CD4-positive, alpha-beta T cell treated with Interleukin-12 subunit alpha and Interleukin-12 subunit beta, for 1 hour (primary cell): Measurements from ENCODE around the gene RASAL3.

Experiments
- DNase-seq: peaks from one replicate; pipeline ENCODE4 v3.0.0-alpha.2; 2020

RASAL3 gene

GRCh38 chr19:15471639-15472101 lies 7.3 kb upstream of the RASAL3 start:
- DNase-seq: no peak

- peak; percentile 39 for DNase-seq
Measured at GRCh38 chr19:15469513-15470297, 5.4 kb upstream of the RASAL3 start.

DNA sequence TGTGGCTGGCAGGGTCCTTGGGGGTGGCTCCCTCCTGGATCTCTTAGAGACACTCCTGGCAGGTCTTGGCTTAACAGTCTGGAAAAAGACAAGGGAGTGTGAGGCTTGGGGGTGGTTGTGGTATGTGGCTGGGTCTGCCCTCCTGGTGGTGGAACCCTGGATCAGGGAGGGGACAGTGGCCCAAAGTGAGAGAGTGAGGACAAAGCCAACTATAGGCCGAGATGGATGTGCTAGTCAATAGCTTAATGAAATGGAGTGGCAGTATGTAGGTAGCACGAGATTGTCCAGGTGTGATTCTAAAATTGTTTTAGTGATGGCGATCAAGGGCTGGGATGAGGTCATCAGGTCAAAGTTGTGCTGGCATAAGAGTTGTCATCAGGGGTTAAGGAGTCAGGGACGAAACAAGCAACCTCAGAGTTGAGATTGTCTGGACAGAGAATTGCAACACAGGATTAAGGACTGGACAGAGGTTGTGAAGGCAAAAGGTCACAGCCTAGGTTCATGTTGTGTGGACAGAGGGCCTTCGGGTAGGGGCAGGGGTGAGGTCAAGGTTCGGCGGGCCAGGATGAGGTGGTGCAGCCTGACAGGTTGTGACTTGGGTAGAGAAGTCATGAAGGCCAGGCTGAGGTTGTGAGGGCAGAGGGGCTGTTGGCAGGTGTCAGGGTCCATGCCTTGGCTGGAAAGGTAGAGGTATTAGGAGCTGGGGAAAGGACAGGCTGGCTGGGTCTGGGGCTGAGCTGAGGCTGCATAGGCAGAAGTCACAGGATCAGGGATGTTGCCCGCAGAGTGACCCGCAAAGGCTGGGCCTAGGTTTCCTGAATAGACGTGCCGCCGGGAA lies 4.5 kb upstream of the RASAL3 start:
- DNase-seq: no peak

DNA sequence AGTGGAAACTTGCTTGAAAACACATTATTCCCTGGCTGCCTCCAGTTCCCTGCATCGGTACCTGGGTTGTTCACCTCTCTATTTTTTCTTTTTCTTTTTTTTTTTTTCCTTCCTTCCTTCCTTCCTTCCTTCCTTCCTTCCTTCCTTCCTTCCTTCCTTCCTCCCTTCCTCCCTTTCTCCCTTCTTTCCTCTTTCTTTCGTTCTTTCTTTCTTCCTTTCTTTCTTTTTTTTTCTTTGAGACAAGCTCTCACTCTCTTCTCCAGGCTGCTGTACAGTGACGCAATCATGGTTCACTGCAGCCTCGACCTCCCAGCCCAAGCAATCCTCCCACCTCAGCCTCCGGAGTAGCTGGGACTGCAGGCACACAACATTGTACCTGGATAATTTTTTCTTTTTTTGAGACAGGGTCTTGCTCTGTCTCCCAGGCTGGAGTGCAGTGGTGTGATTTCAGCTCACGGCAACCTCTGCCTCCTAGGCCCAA lies 3.4 kb upstream of the RASAL3 start:
- DNase-seq: no peak

DNA sequence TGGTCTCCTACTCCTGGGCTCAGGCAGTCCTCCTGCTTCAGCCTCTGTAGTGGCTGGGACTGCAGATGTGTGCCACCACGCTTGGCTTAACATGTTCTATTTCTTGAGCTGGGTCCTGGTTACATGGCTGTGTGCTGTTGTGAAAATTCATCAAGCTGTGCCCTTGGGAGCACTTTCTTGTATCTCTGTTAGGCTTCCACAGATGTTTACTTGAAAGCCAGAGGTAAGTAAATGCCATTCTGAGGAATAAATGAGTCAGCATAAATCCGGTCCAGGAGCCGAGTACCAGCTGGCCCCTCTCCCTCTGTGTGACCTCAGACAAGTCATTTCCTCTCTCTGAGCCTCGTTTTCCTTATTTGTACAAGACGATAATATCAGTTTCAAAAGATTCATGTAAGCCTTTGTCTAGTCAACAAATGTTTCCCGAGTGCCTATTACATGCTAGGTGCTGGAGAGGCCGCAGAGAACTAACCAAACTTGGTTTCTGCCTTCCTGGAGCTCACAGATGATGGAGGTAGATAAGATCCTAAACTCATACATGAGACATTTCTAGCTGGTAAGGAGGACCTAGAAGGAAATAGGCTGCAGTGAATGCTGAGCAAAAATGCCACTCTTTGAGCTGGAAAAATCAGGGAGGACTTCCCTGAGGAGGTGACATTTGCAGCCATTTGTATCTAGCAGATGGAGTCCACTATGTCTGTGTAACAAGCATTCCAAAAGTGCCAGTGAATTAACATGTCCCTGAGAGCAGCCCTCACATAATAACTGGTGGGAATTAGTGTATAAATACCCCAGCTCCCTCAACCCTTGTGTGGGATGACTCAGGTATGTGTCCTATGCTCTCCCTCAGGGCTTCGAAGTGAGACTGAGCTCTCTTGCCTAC lies 2.7 kb upstream of the RASAL3 start:
- DNase-seq: peak; percentile 75

DNA sequence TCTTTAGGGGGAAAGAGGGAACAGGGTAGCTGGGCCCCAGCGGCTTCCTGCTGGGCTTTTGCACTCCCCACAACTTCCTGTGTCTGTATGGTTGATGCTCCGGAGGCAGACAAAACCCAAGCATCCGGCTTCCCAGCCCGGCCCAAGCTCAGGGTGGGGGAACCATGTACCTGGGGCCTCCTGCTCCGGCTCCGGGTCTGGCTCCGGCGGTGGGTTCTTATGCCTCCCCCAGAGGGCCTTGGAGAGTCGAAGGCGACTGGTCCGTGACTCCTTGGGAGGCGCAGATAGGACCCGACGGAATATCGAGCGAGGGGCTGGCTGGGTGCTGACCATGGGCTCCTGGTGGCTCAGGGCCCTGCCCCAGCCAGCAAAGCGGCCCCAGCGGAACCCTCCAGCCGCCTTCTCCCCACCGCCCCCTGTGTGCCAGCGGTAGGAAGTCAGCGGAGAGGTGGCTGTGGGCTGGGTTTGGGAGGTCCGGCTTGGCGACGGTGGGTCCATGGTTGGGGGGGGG lies 428 bp downstream of the RASAL3 start:
- DNase-seq: peak; percentile 86

- DNase-seq: no peak
Measured at GRCh38 chr19:15461694-15462093, 2.6 kb downstream of the RASAL3 start.

- DNase-seq: no peak
Measured at GRCh38 chr19:15457701-15458484, 6.5 kb downstream of the RASAL3 start.

GRCh38 chr19:15456871-15457700 lies 7.3 kb downstream of the RASAL3 start:
- peak; percentile 11 for DNase-seq

- DNase-seq: no peak
Measured at GRCh38 chr19:15456441-15456840, 7.9 kb downstream of the RASAL3 start.

DNA sequence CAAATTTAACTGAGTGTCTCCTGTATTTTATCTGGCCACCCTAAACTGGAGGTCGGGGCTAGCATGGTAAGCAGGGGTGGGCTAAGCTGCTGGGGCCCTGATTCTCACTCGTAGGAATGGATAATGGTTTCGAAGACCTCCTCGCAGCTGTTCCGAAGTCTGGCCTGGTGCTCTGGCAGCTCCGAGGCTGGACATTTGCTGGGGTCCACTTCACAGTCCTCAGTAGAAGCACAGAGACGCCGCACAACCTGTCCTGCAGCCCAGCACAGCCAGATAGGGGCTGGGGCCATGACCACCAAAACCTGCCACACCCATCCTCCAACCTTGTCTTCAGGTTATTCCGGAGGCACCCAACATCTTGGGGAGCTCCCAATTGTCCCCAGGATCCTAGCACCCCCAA lies 8.3 kb downstream of the RASAL3 start:
- DNase-seq: no peak

GRCh38 chr19:15453906-15454860 lies 10.2 kb downstream of the RASAL3 start:
- DNase-seq: no peak

DNA sequence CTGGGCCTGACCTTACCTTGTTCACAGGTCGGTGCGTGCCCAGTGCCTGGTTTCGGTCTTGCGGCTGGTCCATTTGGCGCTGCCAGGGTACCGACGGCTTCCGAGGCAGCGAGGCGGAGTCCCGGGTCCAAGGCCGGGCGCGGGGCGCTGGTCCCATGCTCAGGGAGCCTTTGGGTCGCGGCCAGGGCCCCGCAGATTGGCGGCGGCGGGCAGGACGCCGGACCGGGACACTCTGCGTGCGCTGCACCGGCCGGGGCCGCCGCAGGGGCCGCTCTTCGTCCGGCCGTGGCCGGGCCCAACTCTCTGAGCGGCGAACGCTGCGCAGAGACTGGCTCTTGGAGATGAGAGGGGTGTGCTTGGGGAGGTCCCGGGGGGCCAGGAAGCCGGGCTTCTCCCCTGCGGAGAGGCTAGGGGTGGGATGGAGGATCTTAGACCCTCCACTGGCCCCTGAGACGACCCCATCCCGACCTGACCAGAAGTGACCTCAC lies 11.2 kb downstream of the RASAL3 start:
- DNase-seq: no peak

DNA sequence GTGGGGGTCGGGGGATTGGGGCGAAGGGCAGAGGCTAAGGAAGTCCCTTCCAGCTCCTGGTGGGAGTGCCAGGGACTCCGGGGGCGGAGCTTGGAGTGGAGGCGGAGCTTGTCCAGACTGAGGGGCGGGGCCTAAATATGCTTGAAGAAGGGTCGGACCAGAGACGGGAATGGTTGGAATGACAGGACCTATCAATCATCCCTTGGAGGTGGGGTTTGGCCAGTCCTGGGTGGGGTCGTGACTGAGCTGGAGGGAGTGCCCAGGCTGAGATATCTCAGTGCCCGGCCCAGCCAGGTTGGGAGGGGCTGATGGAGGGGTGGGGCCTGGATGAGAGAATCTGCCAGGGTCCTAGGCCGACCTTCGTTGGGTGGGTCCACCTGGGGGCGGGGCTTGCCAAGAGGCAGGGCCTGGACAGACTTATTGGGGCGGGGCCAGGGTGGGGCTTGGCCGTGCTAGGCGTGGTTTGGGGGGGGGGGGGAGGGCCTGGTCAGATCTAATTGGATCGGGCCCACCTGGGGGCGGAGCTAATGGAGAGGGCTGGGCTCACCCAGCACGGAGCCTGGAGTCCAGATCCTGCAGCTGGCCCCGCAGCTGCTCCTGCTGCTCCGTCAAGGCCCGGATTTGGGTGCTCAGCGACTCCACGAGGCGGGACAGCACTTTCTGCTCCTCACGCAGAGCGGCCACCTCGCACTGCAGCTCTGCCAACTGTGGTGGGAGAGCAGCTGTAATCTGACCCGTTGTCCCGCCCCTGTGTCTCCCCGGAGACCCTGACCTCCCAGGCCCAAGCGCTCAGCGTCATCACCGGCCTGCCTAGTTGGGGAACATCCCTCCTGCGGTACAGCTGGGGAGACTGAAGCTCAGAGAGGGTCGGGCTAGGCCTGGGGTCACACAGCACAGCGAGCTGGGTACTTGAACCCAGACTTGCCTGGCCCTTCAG lies 12.0 kb downstream of the RASAL3 start:
- no peak for DNase-seq

DNA sequence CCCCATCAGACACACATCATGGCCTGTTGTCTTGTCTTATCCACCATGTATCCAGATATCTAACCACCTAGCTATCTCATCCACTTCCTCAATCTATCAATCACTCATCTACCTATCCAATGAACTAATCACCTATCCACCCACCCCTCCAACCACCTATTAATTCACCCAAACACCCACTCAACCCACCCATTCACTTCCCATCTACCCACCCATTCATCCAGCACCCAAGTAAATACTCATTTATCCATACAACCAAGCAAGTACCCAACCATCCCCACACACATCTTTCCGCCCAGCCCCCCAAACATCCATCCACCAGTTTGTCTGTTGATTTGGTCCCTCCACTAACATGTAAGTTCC lies 13.8 kb downstream of the RASAL3 start:
- DNase-seq: no peak

GRCh38 chr19:15449620-15450527 lies 14.5 kb downstream of the RASAL3 start, which contains the start of gene WIZ:
TSS of gene WIZ (minus strand) at chr19:15449956. CDS start at chr19:15448307, 1,649 bp downstream.
- peak; percentile 88 for DNase-seq
